Motor neuron (in vitro differentiated cells): ENCODE data around the gene GOLGA2. TPM values are rescaled to one million over a fixed set of nuclear protein-coding genes. Genes with fewer than 3 reads are reported as not detected.

Source experiments
- ATAC-seq, 8 experiments: fragments of 200-7000 bp; cut with Tn5 transposase; replicated peaks in 6 of 8; 2 replicates each; pipeline ENCODE4 v1.8.0; 2021; ENCODE audit warnings: mild to moderate bottlenecking in 8 of 8, moderate library complexity in 8 of 8
- H3K27ac ChIP-seq, 2 donors: fragments of 250-450 bp; sonication (Bioruptor Pico); 2 replicates each; pipeline ENCODE4 v1.9.0; 2021; ENCODE audit warnings: antibody characterized with exemption in 2 of 2, mild to moderate bottlenecking in 2 of 2, moderate library complexity in 1 of 2
- H3K4me1 ChIP-seq, 2 donors: fragments of 250-450 bp; sonication (Bioruptor Pico); replicated peaks in 1 of 2; 2 replicates each; pipeline ENCODE4 v1.6.1; 2021; ENCODE audit warnings: antibody characterized with exemption in 2 of 2, mild to moderate bottlenecking in 2 of 2, moderate library complexity in 1 of 2
- H3K4me3 ChIP-seq, 5 donors: fragments of 250-450 bp; sonication (Bioruptor Pico); 2 replicates each; pipeline ENCODE4 v1.9.0; 2021; ENCODE audit warnings: antibody characterized with exemption in 5 of 5, mild to moderate bottlenecking in 5 of 5, moderate library complexity in 4 of 5
- WGBS, 10 experiments: fragments of 450-650 bp; shearing (Covaris generic); methylation state at CpG; one replicate each; pipeline ENCODE4 v1.0.0; 2022; 5-methylcytosine and 5-hydroxymethylcytosine counted together
- in situ Hi-C, 9 experiments: fragments of 400-800 bp; cut with MboI; loops; one replicate each; pipeline ENCODE4 v1.15.0; 2021; ENCODE audit warnings: low sequenced_read_pairs in 9 of 9, low pct_unique_long_range_greater_than_20kb in 2 of 9; ENCODE audit not compliant: unreplicated experiment in 9 of 9
- total RNA-seq, 8 experiments: library from RNA; unstranded; fragments of 300-600 nt; gene quantifications; 2 replicates each; pipeline versions ENCODE4 v1.2.3 to v1.2.4, GENCODE V29; 2022

Gene GOLGA2
- total RNA-seq, 8 experiments from 2014 or later = 41.0 to 109 (median 91.7) TPM

GRCh38 chr9:128262687-128263086 lies 13.1 kb downstream of the GOLGA2 start:
- Histone ChIP-seq H3K4me3 (no peak overlapping the region), H3K4me1 (no peaks in the 10 kb centered on the region), H3K27ac (no peak overlapping the region)
- in situ Hi-C loops = no loop called here
- ATAC-seq = peak in 1 of 8 experiments; percentile 15
- WGBS, 10 experiments = 71 to 100% (median 85%) methylated on average over 2 to 3 of the region's 4 CpGs; no CpG with 5 or more reads in 6 of the 10 experiments

GRCh38 chr9:128260340-128260739 lies 15.5 kb downstream of the GOLGA2 start:
- WGBS, 10 experiments = 42 to 100% (median 80%) methylated on average over 1 to 7 of the region's 17 CpGs; no CpG with 5 or more reads in 5 of the 10 experiments
- in situ Hi-C loops = no loop called here
- Histone ChIP-seq H3K4me3 (no peak overlapping the region), H3K4me1 (no peaks in the 10 kb centered on the region), H3K27ac (no peak overlapping the region)
- ATAC-seq = peak in 1 of 8 experiments; percentile 7

- ATAC-seq = no peak
- in situ Hi-C loops = no loop called here
- H3K4me3 ChIP-seq = no peak overlapping the region
- WGBS, 10 experiments = 69 to 100% (median 82%) methylated on average over 1 to 8 of the region's 9 CpGs; no CpG with 5 or more reads in 6 of the 10 experiments
- no peaks in the 10 kb centered on the region for H3K4me1 ChIP-seq
- no peak overlapping the region for H3K27ac ChIP-seq
Observed at GRCh38 chr9:128259156-128259555, 16.7 kb downstream of the GOLGA2 start.

DNA sequence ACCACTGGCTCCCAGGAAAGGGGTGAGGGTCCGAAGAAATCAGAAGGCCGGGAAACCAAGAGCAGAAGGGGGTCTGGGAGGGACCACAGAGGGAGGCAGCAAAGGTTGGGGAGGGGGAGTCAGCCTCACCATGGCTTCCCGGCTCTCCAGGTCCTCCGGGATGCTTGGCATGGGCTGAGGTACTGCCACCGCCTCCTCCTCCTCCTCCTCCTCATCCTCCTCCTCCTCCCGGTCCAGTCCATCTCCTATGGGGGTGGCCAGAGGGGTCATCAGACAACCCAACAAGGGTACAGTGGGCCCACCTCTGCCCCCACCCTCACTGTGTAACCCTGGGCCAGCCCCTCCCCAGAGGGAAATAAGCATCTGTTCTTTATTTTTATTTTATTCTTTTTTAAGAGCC lies 17.5 kb downstream of the GOLGA2 start:
- no CpG with 5 or more reads among the region's 6 CpGs for WGBS, 10 experiments
- H3K4me1 ChIP-seq = no peaks in the 10 kb centered on the region
- no peak overlapping the region for H3K27ac ChIP-seq
- in situ Hi-C loops = no loop called here
- ATAC-seq = no peak
- no peak overlapping the region for H3K4me3 ChIP-seq

GRCh38 chr9:128257907-128258306 lies 17.9 kb downstream of the GOLGA2 start:
- ATAC-seq = no peak
- H3K4me3 ChIP-seq = no peak overlapping the region

DNA sequence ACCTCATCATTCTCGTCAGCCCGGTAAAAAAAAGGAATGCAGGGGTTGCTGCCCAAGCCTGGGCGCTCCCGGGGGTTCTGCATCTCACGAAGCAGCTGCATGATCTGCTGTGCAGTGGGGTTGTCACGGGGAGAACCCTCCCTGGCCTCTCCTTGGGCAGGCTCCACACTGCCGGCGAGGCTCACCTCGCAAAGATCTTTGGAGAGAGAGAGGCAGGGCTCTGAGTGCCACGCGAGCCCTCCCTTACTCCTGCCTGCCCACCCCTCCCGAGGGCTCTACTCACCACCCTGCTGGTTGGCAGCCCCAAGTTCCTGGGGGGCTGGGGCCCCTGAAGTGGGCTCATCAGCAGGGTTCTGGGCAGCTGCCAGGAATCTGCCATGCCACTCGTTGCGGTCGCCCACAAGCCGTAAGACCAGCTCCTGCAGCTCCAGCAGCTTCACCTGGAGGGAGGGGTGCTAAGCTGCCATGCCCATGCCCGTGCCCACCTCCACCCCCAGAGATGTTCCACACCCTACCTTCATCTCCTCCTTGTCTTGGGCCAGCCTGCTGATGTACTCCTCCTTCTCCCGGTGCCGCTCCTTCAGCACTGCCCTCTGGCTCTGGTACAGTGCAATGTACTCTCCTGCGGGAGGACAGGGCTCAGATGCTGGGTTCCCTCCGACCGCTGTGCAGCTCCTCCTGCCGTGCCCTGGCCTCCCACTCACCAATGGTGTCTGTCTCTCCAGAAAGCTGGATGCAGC lies 18.6 kb downstream of the GOLGA2 start:
- H3K27ac ChIP-seq = no peak overlapping the region

More at GRCh38 chr9:128257907-128258306, 17.9 kb downstream of the GOLGA2 start:
- Histone ChIP-seq H3K27ac (no peak overlapping the region), H3K4me1 (no peaks in the 10 kb centered on the region)
- in situ Hi-C loops = no loop called here
- WGBS, 10 experiments = 80 to 100% (median 96%) methylated on average over 1 to 5 of the region's 11 CpGs; no CpG with 5 or more reads in 6 of the 10 experiments

GRCh38 chr9:128254855-128255759 lies 20.7 kb downstream of the GOLGA2 start:
- no peak overlapping the region for H3K4me3 ChIP-seq
- peak overlapping the region in 1 of 2 donors; percentile 29 for H3K27ac ChIP-seq
- ATAC-seq = peak; percentile 58 to 87 (median 72)
- H3K4me1 ChIP-seq = no peaks in the 10 kb centered on the region
- WGBS, 10 experiments = 83 to 90% (median 89%) methylated on average over 2 to 3 of the region's 18 CpGs; no CpG with 5 or more reads in 7 of the 10 experiments
- in situ Hi-C loops = no loop called here

More for the DNA sequence above, 18.6 kb downstream of the GOLGA2 start:
- 80 to 100% (median 89%) methylated on average over 2 to 15 of the region's 23 CpGs; no CpG with 5 or more reads in 4 of the 10 experiments for WGBS, 10 experiments
- peak in 2 of 8 experiments; percentile 6 to 7 for ATAC-seq
- in situ Hi-C loops = no loop called here
- Histone ChIP-seq H3K4me1 (no peaks in the 10 kb centered on the region), H3K4me3 (no peak overlapping the region)

- Histone ChIP-seq H3K27ac (peak overlapping the region in 1 of 2 donors; percentile 29), H3K4me3 (no peak overlapping the region), H3K4me1 (no peaks in the 10 kb centered on the region)
- no peak for ATAC-seq
- in situ Hi-C loops = no loop called here
- WGBS, 10 experiments = 80 to 100% methylated on average over 1 to 2 of the region's 20 CpGs; no CpG with 5 or more reads in 8 of the 10 experiments
Observed at GRCh38 chr9:128254362-128254761, 21.4 kb downstream of the GOLGA2 start.

DNA sequence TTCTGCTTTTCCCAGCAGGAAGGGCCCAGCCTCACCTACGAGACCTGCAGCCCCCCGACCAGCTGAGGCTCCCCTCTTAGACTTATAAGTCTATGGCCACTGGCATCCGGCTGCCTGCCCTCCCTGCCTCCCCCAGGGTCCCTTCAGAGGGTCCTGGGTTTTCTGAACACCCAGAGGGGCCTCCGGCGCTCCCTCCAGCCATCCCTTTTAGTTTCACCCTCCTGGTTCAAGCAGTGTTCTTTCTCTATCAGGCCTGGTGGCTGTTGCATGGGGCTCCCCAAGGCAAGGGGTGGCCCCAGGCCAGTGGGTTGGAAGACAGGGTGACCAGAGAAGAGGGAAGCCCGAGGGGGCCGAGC lies 21.8 kb downstream of the GOLGA2 start:
- H3K4me1 ChIP-seq = no peaks in the 10 kb centered on the region
- peak overlapping the region in 1 of 2 donors; percentile 29 for H3K27ac ChIP-seq
- no peak overlapping the region for H3K4me3 ChIP-seq
- WGBS, 10 experiments = 92 to 100% methylated on average over 1 to 6 of the region's 7 CpGs; no CpG with 5 or more reads in 8 of the 10 experiments
- in situ Hi-C loops = no loop called here
- no peak for ATAC-seq

DNA sequence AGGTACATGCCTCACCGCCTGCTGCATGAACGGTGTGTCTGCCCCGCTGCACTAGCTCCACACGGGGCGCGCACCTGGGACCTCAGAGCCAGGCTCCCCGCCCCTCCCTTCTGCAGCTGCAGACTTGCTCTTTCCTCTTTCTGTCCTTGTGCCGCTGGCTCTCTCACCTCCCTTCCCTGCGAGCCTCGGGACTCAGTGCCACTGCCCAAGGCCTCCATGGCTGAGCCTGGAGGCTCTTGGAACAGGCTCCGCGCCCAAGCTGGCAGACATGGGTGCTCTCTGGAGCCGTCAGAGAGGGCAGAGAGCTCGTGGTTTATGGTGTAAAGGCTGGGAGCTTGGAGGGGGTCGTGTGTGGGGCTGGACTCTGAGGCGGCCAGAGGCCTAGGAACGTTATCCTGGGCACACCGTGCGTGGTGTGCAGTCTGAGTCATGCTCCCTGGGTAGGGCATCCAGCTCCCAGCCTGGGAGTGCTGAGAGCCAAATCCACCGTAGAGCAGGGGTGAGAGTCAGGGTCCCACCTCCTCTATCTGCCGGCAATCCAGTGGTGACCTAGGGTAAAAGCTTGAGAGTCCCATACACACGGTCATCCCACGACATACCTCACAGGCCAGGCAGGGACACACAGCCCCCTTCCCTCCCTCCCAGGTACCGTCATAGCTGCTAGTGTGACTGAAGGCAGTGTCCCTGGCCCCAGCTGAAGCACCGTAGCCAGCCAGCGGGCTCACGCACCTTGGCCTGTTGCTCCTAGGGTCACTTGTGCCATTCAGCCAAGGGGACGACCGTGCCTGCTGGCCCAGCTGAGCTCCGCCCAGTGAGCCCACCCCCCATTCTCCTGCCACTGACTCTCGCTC lies 22.4 kb downstream of the GOLGA2 start:
- H3K27ac ChIP-seq = no peak overlapping the region
- peak in 2 of 8 experiments; percentile 1 to 3 for ATAC-seq
- H3K4me1 ChIP-seq = no peaks in the 10 kb centered on the region
- H3K4me3 ChIP-seq = no peak overlapping the region
- in situ Hi-C loops = no loop called here
- 73 to 100% (median 90%) methylated on average over 2 to 8 of the region's 31 CpGs; no CpG with 5 or more reads in 5 of the 10 experiments for WGBS, 10 experiments

DNA sequence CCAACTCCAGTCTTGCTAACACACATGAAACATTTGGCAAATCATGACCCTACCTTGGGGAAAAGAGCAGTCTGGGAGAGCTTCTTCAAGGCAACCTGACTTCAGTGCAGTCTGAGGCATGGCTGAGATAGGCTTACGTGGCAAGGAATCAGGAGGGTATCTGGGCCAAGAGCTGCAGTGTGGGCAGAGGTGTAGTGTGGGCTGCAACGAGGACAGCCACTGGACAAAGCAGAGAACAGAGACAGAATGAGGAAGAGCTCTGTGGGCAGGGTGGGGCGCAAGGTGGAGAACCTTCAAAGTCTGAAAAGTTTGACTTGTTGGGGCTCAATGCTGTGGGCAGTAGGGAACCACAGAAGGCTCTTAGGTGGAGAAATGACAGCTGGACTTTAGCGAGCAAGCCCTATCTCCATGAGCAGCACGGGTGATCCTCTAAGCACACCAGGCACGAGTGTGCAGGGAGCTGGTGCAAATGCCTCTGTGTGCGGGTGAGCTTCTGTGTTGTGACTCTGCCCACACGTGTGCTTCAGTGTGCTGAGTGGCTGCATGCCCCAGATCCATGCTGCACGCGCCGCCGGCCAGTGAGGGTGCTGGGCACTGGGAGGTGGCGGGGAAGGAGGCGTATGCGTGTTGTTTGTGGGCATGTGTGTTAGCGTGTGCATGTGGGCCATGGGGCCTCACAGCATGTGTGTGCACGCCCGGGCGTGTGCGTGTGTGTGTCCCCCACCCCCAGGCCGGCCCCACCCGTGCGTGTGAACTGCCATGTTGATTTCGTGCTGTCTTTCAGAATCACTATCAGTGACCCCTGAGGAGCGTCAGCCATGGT lies 23.3 kb downstream of the GOLGA2 start:
- no peak for ATAC-seq
- in situ Hi-C loops = no loop called here
- H3K4me3 ChIP-seq = no peak overlapping the region
- 30 to 100% (median 89%) methylated on average over 1 to 5 of the region's 25 CpGs; no CpG with 5 or more reads in 2 of the 10 experiments for WGBS, 10 experiments
- no peak overlapping the region for H3K27ac ChIP-seq
- no peaks in the 10 kb centered on the region for H3K4me1 ChIP-seq

GRCh38 chr9:128251732-128252100 lies 24.1 kb downstream of the GOLGA2 start:
- no peak overlapping the region for H3K4me3 ChIP-seq
- in situ Hi-C loops = no loop called here
- ATAC-seq = no peak
- H3K27ac ChIP-seq = no peak overlapping the region
- WGBS, 10 experiments = 40 to 100% (median 81%) methylated on average over 1 to 3 of the region's 3 CpGs; no CpG with 5 or more reads in 4 of the 10 experiments
- no peaks in the 10 kb centered on the region for H3K4me1 ChIP-seq
